IgD-negative memory B cell (primary cell): ENCODE measurements around the gene DIAPH1. TPM values are rescaled to one million over a fixed set of nuclear protein-coding genes. Genes with fewer than 3 reads are reported as not detected.
A peak's percentile ranks its signal among the peaks of the same experiment; 100 is the strongest.

Experiments
- H3K27ac Mint-ChIP-seq, 3 donors: one replicate each; pipeline ENCODE4 v1.8.0; 2020 to 2022; ENCODE audit warnings: mild to moderate bottlenecking in 3 of 3, mixed read lengths in 3 of 3, moderate library complexity in 1 of 3
- H3K27me3 Mint-ChIP-seq: one replicate; pipeline ENCODE4 v1.8.0; 2021; ENCODE audit warnings: mixed read lengths
- H3K36me3 Mint-ChIP-seq: one replicate; pipeline ENCODE4 v1.8.0; 2020; ENCODE audit warnings: mild to moderate bottlenecking, mixed read lengths
- H3K4me1 Mint-ChIP-seq, 3 donors: one replicate each; pipeline ENCODE4 v1.8.0; 2020 to 2022; ENCODE audit warnings: mixed read lengths in 3 of 3, mild to moderate bottlenecking in 1 of 3
- H3K4me3 Mint-ChIP-seq, 4 donors: one replicate each; pipeline ENCODE4 v1.8.0; 2020 to 2022; ENCODE audit warnings: mild to moderate bottlenecking in 4 of 4, mixed read lengths in 4 of 4, moderate library complexity in 3 of 4
- H3K9me3 Mint-ChIP-seq, 3 donors: one replicate each; pipeline ENCODE4 v1.8.0; 2020 to 2021; ENCODE audit warnings: mixed read lengths in 3 of 3, mild to moderate bottlenecking in 1 of 3
- polyA plus RNA-seq: library from polyadenylated mRNA; unstranded; fragments of 300-500 nt; fragmentation: Illumina TruSeq; gene quantifications from one replicate; pipeline ENCODE4 v1.2.3, GENCODE V29; 2021

The DIAPH1 gene
- polyA plus RNA-seq, 1 donor from 2014 or later: 57.6 TPM

DNA sequence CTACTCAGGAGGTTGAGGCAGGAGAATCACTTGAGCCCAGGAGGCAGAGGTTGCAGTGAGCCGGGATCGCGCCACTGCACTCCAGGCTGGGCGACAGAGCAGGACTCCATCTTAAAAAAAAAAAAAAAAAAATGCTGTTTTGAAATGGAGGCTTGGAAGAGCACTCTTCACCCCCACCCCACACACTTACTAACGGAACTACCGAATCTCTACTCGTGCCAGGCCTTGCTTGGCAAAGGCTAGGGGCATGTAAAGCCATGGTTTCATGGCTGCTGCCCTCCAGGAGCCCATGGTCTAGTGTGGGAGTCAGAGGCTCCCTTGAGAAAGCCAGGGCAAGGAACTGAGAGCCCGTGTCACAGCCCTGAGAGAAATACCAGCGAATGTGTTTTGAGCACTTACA is 108.6 kb downstream of the DIAPH1 start:
- peaks cover 2% of the 10 kb centered on the region for H3K27me3 Mint-ChIP-seq
- H3K27ac Mint-ChIP-seq: peak overlapping the region; percentile 73 to 88 (median 87)
- peak overlapping the region in 3 of 4 donors; percentile 71 to 92 (median 71) for H3K4me3 Mint-ChIP-seq
- no peaks in the 10 kb centered on the region for H3K9me3 Mint-ChIP-seq
- no peaks in the 10 kb centered on the region for H3K36me3 Mint-ChIP-seq
- peaks cover 54 to 64% (median 60%) of the 10 kb centered on the region in 3 donors for H3K4me1 Mint-ChIP-seq

DNA sequence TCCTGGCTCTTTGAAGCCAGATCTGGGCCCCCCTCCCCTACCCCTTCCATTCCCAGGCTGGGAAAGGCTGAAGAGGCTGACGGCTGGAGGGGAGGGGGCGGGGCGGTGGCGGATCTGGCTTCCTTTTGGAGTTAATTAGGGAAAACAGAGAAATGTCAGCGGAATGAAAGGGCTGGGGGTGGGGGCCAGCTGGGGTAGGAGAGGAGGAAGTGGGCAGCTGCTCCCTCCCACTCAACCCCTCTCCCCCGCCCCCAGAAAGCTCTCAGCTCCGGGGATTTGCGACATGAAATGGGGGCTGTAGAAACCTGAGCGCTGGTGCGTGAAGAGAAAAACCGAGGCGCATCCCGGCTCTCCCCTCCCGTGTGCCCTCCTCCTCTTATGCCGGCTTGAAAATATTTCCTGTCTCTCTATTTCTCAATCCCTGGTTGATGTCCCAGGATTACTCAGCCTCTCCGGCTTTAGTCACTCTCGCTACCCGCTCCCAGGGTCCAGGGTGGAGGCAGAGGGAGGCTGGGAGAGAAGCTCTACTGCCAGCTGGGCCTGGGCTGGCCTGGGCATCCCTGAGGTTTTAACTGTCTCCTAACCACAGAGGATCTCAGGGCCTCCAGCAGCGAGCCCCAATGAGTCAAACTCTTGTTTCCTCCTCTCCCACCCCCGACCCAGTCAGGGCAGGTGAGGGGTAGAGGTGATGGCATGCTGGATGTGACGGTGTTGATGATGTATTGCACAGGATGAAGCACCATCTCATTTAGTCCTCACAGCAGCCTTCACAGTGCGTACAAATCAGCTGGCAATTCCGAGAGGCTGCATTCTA is 109.8 kb downstream of the DIAPH1 start:
- no peaks in the 10 kb centered on the region for H3K36me3 Mint-ChIP-seq
- H3K9me3 Mint-ChIP-seq: no peaks in the 10 kb centered on the region
- peaks cover 49 to 54% (median 53%) of the 10 kb centered on the region in 3 donors for H3K4me1 Mint-ChIP-seq
- H3K4me3 Mint-ChIP-seq: peak overlapping the region; percentile 44 to 92 (median 67)
- peak overlapping the region in 1 of 3 donors; percentile 83 for H3K27ac Mint-ChIP-seq
- H3K27me3 Mint-ChIP-seq: peaks cover 2% of the 10 kb centered on the region

GRCh38 chr5:141508440-141508797 is 110.4 kb downstream of the DIAPH1 start:
- Mint-ChIP-seq H3K9me3 (no peaks in the 10 kb centered on the region), H3K27ac (peak overlapping the region; percentile 18 to 64 (median 34)), H3K27me3 (peaks cover 2% of the 10 kb centered on the region), H3K36me3 (no peaks in the 10 kb centered on the region), H3K4me1 (peaks cover 44 to 56% (median 50%) of the 10 kb centered on the region in 3 donors), H3K4me3 (peak overlapping the region in 2 of 4 donors; percentile 63 to 92)

DNA sequence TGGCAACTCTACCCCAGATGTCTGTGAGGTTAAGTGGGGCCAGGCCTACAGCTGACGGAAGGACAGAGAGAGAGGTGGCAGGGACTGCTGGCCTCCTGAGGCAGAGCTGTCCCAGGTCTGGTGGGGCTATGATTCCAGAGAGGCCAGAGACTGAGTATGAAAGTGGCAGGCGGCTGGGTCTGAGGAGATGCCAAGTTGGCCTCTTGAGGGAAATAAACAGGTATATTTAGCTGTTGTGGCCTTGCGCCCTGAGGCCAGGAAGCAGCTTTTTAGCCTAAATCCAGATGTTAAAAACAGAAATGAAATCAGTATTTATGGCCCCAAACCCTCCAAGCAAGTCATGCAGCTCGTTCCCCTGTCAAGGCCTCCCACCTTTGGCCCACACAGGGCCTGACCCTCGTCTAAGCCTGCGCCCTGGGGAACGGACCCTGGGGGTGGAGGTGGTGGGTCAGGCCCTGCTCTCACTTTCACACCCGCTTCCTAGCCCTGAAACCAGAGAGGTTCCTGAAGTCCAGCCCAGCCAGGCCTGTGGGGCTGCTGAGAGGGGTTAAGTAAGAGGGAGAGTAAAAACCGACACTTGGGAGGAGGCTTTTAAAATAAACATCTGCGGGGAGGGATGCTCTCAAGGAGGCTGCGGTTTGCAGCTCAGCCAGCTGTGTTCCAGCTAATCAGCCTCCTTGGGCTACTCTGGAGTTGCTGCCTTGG is 111.3 kb downstream of the DIAPH1 start:
- peaks cover 44 to 50% (median 47%) of the 10 kb centered on the region in 3 donors for H3K4me1 Mint-ChIP-seq
- no peaks in the 10 kb centered on the region for H3K27me3 Mint-ChIP-seq
- no peaks in the 10 kb centered on the region for H3K36me3 Mint-ChIP-seq
- H3K27ac Mint-ChIP-seq: peak overlapping the region; percentile 18 to 64 (median 34)
- H3K4me3 Mint-ChIP-seq: peak overlapping the region in 3 of 4 donors; percentile 45 to 92 (median 90)
- H3K9me3 Mint-ChIP-seq: no peaks in the 10 kb centered on the region

DNA sequence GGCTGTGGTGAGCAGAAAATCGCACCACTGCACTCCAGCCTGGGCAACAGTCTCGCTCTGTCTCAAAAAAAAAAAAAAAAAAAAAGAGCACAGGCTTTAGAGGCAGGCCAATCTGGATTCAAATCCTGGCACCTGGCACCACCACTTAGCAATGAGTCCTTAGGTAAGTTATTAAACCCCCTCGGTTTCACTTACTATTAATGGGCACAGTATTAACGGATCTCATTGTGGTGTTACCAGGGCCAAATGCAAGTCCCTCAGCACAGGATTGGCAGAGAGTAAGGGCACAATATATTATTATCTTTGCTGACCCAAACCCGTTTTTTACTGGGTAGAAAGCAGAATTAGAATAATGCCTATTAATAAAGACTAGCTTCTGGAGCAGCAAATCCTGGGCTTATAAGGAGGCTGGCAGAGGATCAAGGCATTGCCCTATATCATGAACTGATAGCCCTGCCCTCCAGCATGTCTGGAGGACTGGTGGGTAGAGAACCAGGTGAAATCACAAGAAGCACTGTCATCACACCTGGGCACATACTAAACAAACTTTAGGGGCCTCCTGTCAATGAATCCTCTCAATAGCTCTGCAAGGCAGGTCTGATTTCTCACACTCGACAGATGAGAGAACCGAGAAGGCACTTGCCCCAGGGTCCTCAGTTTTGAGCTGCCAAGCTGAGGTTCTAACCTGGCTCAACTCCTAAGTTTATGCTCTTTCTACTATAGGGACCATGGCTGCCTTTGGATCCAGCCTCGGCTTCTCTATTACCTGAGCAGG is 112.2 kb downstream of the DIAPH1 start:
- no peaks in the 10 kb centered on the region for H3K36me3 Mint-ChIP-seq
- no peaks in the 10 kb centered on the region for H3K27me3 Mint-ChIP-seq
- peak overlapping the region in 2 of 3 donors; percentile 18 to 34 for H3K27ac Mint-ChIP-seq
- peak overlapping the region in 1 of 4 donors; percentile 45 for H3K4me3 Mint-ChIP-seq
- peaks cover 41 to 45% (median 41%) of the 10 kb centered on the region in 3 donors for H3K4me1 Mint-ChIP-seq
- no peaks in the 10 kb centered on the region for H3K9me3 Mint-ChIP-seq

- Mint-ChIP-seq H3K27ac (no peak overlapping the region), H3K36me3 (peaks cover 2% of the 10 kb centered on the region), H3K4me3 (no peak overlapping the region), H3K27me3 (no peaks in the 10 kb centered on the region), H3K4me1 (peaks cover 22 to 24% (median 22%) of the 10 kb centered on the region in 3 donors), H3K9me3 (no peaks in the 10 kb centered on the region)
Observed at GRCh38 chr5:141504216-141504615, 114.6 kb downstream of the DIAPH1 start.

DNA sequence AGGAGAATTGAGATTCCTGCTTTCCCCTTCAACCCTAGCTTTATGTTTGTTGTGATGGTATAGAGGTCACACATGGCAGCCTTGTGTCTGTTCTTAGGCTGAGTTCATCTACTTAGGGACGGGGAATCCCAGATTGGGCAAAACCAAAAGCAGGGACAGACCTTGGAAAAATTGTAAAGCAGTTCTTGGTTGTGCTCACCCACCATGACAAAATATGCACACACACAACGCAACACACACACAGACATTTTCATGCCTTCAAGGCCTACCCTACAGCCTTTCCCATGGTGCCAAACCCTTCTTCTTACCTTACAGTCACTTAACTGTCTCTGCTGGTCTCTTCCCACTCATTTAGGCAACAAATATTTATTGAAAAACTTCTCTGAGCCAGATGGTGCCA is 115.1 kb downstream of the DIAPH1 start:
- no peaks in the 10 kb centered on the region for H3K27me3 Mint-ChIP-seq
- H3K4me1 Mint-ChIP-seq: peaks cover 19 to 24% (median 21%) of the 10 kb centered on the region in 3 donors
- H3K9me3 Mint-ChIP-seq: no peaks in the 10 kb centered on the region
- H3K4me3 Mint-ChIP-seq: no peak overlapping the region
- peaks cover 2% of the 10 kb centered on the region for H3K36me3 Mint-ChIP-seq
- H3K27ac Mint-ChIP-seq: no peak overlapping the region

GRCh38 chr5:141501761-141502160 is 117.0 kb downstream of the DIAPH1 start:
- peaks cover 1 to 6% (median 3%) of the 10 kb centered on the region in 3 donors for H3K4me1 Mint-ChIP-seq
- no peak overlapping the region for H3K27ac Mint-ChIP-seq
- peaks cover 5% of the 10 kb centered on the region for H3K36me3 Mint-ChIP-seq
- H3K4me3 Mint-ChIP-seq: peak overlapping the region in 1 of 4 donors; percentile 21
- H3K27me3 Mint-ChIP-seq: peaks cover 3% of the 10 kb centered on the region
- peaks cover 0 to 2% (median 0%) of the 10 kb centered on the region in 3 donors for H3K9me3 Mint-ChIP-seq

GRCh38 chr5:141496038-141496437 is 122.8 kb downstream of the DIAPH1 start:
- H3K27me3 Mint-ChIP-seq: peaks cover 16% of the 10 kb centered on the region
- no peak overlapping the region for H3K4me3 Mint-ChIP-seq
- peaks cover 5% of the 10 kb centered on the region for H3K36me3 Mint-ChIP-seq
- peaks cover 9 to 13% (median 11%) of the 10 kb centered on the region in 3 donors for H3K4me1 Mint-ChIP-seq
- no peak overlapping the region for H3K27ac Mint-ChIP-seq
- H3K9me3 Mint-ChIP-seq: peaks cover 0 to 2% (median 0%) of the 10 kb centered on the region in 3 donors

DNA sequence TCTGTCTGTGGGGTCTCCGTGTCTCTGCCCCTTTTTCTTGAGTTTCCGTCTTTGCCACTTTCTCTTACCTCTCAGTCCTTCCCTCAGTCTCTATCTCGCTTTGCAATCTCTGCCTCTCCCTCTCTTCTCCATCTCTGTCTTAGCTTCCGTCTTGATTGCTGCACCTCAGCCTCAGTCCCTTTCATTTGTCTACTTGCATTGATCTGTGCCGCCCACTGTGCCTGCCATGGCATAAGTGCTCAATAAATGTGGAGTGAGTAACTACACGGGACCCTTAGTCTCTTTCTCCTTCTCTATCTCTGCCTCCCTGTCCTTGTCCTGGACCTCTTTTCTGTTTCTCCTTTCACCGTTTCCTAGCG is 123.4 kb downstream of the DIAPH1 start:
- H3K4me3 Mint-ChIP-seq: peak overlapping the region in 1 of 4 donors; percentile 2
- H3K4me1 Mint-ChIP-seq: peaks cover 14 to 16% (median 15%) of the 10 kb centered on the region in 3 donors
- H3K9me3 Mint-ChIP-seq: peaks cover 0 to 2% (median 0%) of the 10 kb centered on the region in 3 donors
- peaks cover 22% of the 10 kb centered on the region for H3K27me3 Mint-ChIP-seq
- H3K36me3 Mint-ChIP-seq: peaks cover 8% of the 10 kb centered on the region
- peak overlapping the region in 2 of 3 donors; percentile 33 to 35 for H3K27ac Mint-ChIP-seq

DNA sequence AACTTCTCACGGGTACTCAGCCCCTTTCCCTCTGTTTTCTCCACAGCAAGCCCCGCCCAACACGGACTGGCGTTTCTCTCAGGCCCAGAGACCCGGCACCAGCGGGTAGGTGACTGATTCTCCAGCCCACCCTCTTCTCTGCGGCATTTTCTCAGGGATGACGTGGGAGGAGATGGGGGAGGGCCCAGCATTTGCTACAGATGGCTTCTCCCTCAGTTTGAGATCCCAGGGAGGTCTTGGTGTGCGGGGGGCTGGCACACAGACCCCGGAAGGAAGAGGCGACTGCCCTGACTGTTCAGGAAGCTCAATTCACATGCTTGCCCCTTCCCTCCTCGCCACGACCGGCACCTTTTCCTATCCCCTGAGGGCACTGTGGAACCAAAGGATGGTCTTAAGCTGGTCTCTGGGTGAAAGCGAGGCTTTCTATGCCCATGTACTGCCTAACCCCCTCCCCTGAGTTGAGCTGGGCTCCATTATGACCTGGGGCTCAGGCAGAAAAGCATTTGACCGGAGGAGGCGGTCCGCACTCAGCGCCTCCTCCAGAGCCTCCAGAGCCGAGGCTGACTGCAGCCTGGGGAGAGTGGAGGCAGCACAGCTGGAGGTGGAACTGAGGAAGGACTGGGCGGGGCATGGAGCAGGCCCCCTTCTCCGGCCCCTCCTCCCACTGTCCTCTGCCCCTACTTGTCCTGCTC is 123.9 kb downstream of the DIAPH1 start:
- Mint-ChIP-seq H3K9me3 (peaks cover 0 to 2% (median 0%) of the 10 kb centered on the region in 3 donors), H3K36me3 (peaks cover 7% of the 10 kb centered on the region), H3K27ac (peak overlapping the region in 1 of 3 donors; percentile 67), H3K4me3 (peak overlapping the region in 1 of 4 donors; percentile 2), H3K4me1 (peaks cover 14 to 16% (median 15%) of the 10 kb centered on the region in 3 donors), H3K27me3 (peaks cover 26% of the 10 kb centered on the region)

DNA sequence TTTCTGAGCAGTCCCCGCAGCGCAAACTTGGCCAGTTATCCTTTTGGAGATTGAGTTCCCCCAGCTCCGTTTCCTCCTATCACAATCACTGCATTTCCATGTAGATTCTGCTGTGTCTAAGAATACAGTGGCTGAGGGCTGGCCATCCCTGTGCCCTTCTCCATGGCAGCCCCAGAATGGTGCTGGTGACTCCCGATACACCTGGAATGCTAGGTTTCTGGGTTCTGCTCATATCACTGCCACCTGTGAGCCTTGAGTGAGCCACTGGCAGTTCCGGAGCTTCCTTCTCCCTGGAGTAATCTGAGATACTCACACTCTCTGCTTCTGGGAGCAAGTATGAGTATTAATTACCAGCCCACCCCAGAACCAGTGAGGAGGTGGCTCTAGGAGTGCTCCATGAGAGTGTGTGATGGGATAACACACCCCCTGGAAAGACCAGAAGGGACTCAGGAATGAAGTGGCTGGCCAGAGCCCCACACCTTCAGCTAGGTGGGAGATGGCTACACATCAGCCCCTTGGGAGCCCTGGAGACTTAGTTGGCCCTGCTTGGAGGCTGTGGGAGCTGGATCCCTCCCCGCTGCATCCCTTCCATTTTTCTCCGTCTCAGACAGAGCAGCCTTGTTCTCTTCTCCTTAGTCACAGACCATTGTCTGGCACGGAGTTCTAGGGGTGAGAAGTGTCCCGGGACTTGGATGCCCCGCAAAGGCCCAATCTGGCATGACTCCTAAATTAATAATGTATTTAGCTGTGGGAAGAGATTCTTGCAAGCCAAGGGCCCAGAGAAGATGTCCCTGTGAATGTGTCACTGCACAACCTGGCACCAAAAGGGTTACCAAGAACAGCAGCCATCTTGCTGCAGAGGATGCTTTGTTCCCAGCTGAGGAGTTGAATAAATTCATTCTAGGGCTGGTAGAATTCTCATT is 125.0 kb downstream of the DIAPH1 start:
- Mint-ChIP-seq H3K36me3 (peaks cover 7% of the 10 kb centered on the region), H3K9me3 (peaks cover 0 to 2% (median 0%) of the 10 kb centered on the region in 3 donors), H3K27me3 (peaks cover 33% of the 10 kb centered on the region), H3K4me1 (peaks cover 11 to 16% (median 15%) of the 10 kb centered on the region in 3 donors), H3K4me3 (peak overlapping the region in 2 of 4 donors; percentile 8 to 71), H3K27ac (no peak overlapping the region)

- Mint-ChIP-seq H3K4me1 (peaks cover 11 to 23% (median 15%) of the 10 kb centered on the region in 3 donors), H3K27ac (peak overlapping the region in 2 of 3 donors; percentile 33 to 47), H3K36me3 (peaks cover 3% of the 10 kb centered on the region), H3K4me3 (peak overlapping the region; percentile 71 to 93 (median 86)), H3K27me3 (peaks cover 31% of the 10 kb centered on the region), H3K9me3 (no peaks in the 10 kb centered on the region)
Observed at GRCh38 chr5:141492168-141492885, 126.5 kb downstream of the DIAPH1 start.
